ENCODE results near the gene SEMA3G. TPM values are rescaled to one million over a fixed set of nuclear protein-coding genes. Genes with fewer than 3 reads are reported as not detected.
A peak's percentile ranks its signal among the peaks of the same experiment; 100 is the strongest.

SEMA3G gene
- total RNA-seq, 4 donors from 2014 or later: 3.7 to 18.6 (median 11.5) TPM

- intact Hi-C loops (cut with DNase I): no loop called here
- TF ChIP-seq CTCF (IDR thresholded peaks at IDR 0.05) (no peak), POLR2A (IDR thresholded peaks at IDR 0.05) (no peak)
- no peaks in the 10 kb centered on the region for H3K27me3 ChIP-seq
- 87% methylated on average over 12 to 14 of the region's 14 CpGs for WGBS, 2 donors
- no peaks in the 10 kb centered on the region for H3K9me3 ChIP-seq
- peaks cover 42 to 61% of the 10 kb centered on the region in 2 donors for H3K36me3 ChIP-seq
- H3K27ac ChIP-seq: no peak overlapping the region
- DNase-seq: no peak
- no peaks in the 10 kb centered on the region for H3K4me1 ChIP-seq
- no peak overlapping the region for H3K4me3 ChIP-seq (replicated peaks in 1 of 3)
These were observed 38.2 kb upstream of the SEMA3G start for GRCh38 chr3:52483081-52483480.

- no peak for TF ChIP-seq POLR2A (IDR thresholded peaks at IDR 0.05)
- peak in 2 of 6 experiments; percentile 9 to 26 for TF ChIP-seq CTCF (IDR thresholded peaks at IDR 0.05)
- no peaks in the 10 kb centered on the region for H3K4me1 ChIP-seq
- peak in 1 of 2 donors; percentile 17 for DNase-seq
- no peak overlapping the region for H3K27ac ChIP-seq
- 86 to 87% methylated on average over 14 to 19 of the region's 23 CpGs for WGBS, 2 donors
- no peaks in the 10 kb centered on the region for H3K27me3 ChIP-seq
- H3K36me3 ChIP-seq: peaks cover 45 to 61% of the 10 kb centered on the region in 2 donors
- H3K4me3 ChIP-seq (replicated peaks in 1 of 3): no peak overlapping the region
- H3K9me3 ChIP-seq: no peaks in the 10 kb centered on the region
- intact Hi-C loops (cut with DNase I): no loop called here
These were observed 37.1 kb upstream of the SEMA3G start for GRCh38 chr3:52481819-52482521.

GRCh38 chr3:52480768-52481715 is 36.1 kb upstream of the SEMA3G start:
- Histone ChIP-seq H3K36me3 (peaks cover 46 to 64% of the 10 kb centered on the region in 2 donors), H3K27me3 (no peaks in the 10 kb centered on the region), H3K4me1 (no peaks in the 10 kb centered on the region), H3K9me3 (no peaks in the 10 kb centered on the region), H3K27ac (no peak overlapping the region), H3K4me3 (replicated peaks in 1 of 3) (no peak overlapping the region)
- WGBS, 2 donors: 83 to 85% methylated on average over 14 to 27 of the region's 27 CpGs
- no peak for DNase-seq
- intact Hi-C loops (cut with DNase I): no loop called here
- no peak for TF ChIP-seq POLR2A (IDR thresholded peaks at IDR 0.05)
- no peak for TF ChIP-seq CTCF (IDR thresholded peaks at IDR 0.05)

GRCh38 chr3:52479877-52480575 is 35.1 kb upstream of the SEMA3G start:
- no peak overlapping the region for H3K4me3 ChIP-seq (replicated peaks in 1 of 3)
- H3K9me3 ChIP-seq: no peaks in the 10 kb centered on the region
- H3K4me1 ChIP-seq: no peaks in the 10 kb centered on the region
- H3K36me3 ChIP-seq: peaks cover 57 to 66% of the 10 kb centered on the region in 2 donors
- H3K27ac ChIP-seq: no peak overlapping the region
- intact Hi-C loops (cut with DNase I): no loop called here
- no peaks in the 10 kb centered on the region for H3K27me3 ChIP-seq
- TF ChIP-seq CTCF (IDR thresholded peaks at IDR 0.05) (no peak), POLR2A (IDR thresholded peaks at IDR 0.05) (no peak)
- 82 to 91% methylated on average over 13 to 16 of the region's 16 CpGs for WGBS, 2 donors
- DNase-seq: no peak

All from thyroid gland (tissue), 4 donors.